Gastrocnemius medialis (tissue), 4 donors: ENCODE data around the gene MOCS2.

Experiments used
- POLR2A ChIP-seq, 2 donors: fragments of 450-650 bp; IDR thresholded peaks; one replicate each; pipeline ENCODE4 v1.6.1; 2017; ENCODE audit warnings: antibody characterized with exemption in 2 of 2, mild to moderate bottlenecking in 2 of 2, moderate library complexity in 2 of 2
- TF ChIP-seq, protein P1 (sequence below), 5 experiments: fragments of 450-650 bp in 3 of 5; fragments of 200-600 bp in 2 of 5; sonication (generic) in 2 of 5; IDR thresholded peaks in 4 of 5; conservative IDR thresholded peaks in 1 of 5; 1 replicate in 4 of 5; 2 replicates in 1 of 5; pipeline ENCODE4 v1.5.1; 2016 to 2019; ENCODE audit warnings: antibody characterized with exemption in 5 of 5, mild to moderate bottlenecking in 3 of 5, moderate library complexity in 3 of 5

DNA sequence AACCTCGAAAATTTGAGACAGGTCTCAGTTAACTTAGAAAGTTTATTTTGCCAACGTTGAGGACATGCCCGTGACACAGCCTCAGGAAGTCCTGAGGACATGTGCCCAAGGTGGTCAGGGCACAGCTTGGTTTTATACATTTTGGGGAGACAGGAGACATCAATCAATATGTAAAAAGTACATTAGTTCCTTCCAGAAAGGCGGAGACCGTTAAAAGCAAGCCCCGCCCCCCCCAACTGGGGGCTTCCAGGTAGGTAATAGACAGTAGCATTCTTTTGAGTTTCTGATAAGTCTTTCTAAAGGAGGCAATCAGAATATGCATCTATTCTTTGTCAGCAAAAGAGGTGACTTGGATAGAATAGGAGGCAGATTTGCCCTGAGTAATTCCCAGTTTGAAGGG lies 599 bp upstream of the MOCS2 start:
- TF ChIP-seq, protein P1, sequence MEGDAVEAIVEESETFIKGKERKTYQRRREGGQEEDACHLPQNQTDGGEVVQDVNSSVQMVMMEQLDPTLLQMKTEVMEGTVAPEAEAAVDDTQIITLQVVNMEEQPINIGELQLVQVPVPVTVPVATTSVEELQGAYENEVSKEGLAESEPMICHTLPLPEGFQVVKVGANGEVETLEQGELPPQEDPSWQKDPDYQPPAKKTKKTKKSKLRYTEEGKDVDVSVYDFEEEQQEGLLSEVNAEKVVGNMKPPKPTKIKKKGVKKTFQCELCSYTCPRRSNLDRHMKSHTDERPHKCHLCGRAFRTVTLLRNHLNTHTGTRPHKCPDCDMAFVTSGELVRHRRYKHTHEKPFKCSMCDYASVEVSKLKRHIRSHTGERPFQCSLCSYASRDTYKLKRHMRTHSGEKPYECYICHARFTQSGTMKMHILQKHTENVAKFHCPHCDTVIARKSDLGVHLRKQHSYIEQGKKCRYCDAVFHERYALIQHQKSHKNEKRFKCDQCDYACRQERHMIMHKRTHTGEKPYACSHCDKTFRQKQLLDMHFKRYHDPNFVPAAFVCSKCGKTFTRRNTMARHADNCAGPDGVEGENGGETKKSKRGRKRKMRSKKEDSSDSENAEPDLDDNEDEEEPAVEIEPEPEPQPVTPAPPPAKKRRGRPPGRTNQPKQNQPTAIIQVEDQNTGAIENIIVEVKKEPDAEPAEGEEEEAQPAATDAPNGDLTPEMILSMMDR (IDR thresholded peaks at IDR 0.05 in 4 of 5, conservative IDR thresholded peaks at IDR 0.05 in 1 of 5): no peak
- TF ChIP-seq POLR2A (IDR thresholded peaks at IDR 0.05): no peak
